Measurements from ENCODE around the gene FHOD3. TPM values are rescaled to one million over a fixed set of nuclear protein-coding genes. Genes with fewer than 3 reads are reported as not detected.

The FHOD3 gene
- total and polyA plus RNA-seq, 2 of the 4 experiments (the other 2 are of a cell fraction): 14.6 to 16.0 TPM

- ATAC-seq (ENCODE audit: low read depth): no peak
- H2AFZ ChIP-seq (replicated peaks; ENCODE audit: low read length, poor library complexity): no peak overlapping the region
- no peaks in the 10 kb centered on the region for H4K20me1 ChIP-seq (ENCODE audit: insufficient read depth, low read length)
- intact Hi-C loops (cut with micrococcal nuclease) (no loop called here), in situ Hi-C loops (cut with MboI; ENCODE audit: low sequenced_read_pairs) (no loop called here), dilution Hi-C loops (cut with HindIII; ENCODE audit: low sequenced_read_pairs, unreplicated experiment) (no loop called here)
- no peak overlapping the region for H4K91ac ChIP-seq (ENCODE audit: insufficient read depth, low read depth, low read length)
- peaks cover 0 to 7% of the 10 kb centered on the region in 2 experiments; a peak in 2 of 4 replicates for H3K79me1 ChIP-seq (ENCODE audit: low read depth in 1 of 2, low read length in 2 of 2)
- H2AK9ac ChIP-seq (replicated peaks; ENCODE audit: low read depth, low read length, poor library complexity): no peak overlapping the region
- H3K9me1 ChIP-seq (ENCODE audit: insufficient read depth, low read length): peaks cover 23% of the 10 kb centered on the region
- H3K14ac ChIP-seq (replicated peaks; ENCODE audit: low read depth, low read length): no peak overlapping the region
- H3K18ac ChIP-seq (ENCODE audit: low read depth, low read length): no peak overlapping the region
- H3K4ac ChIP-seq (ENCODE audit: low read depth, low read length): no peak overlapping the region
- no peak overlapping the region for H2BK20ac ChIP-seq (ENCODE audit: low read depth, low read length)
- 90% methylated on average over 10 of the region's 12 CpGs; no CpG with 5 or more reads in 1 of the 2 experiments for WGBS, 2 experiments (ENCODE audit: extremely low coverage in 2 of 2, insufficient read length in 1 of 2)
- TF ChIP-seq MAZ (IDR thresholded peaks at IDR 0.05; ENCODE audit: borderline replicate concordance, low read depth, low read length) (no peak), RCOR1 (IDR thresholded peaks at IDR 0.05; ENCODE audit: insufficient replicate concordance, low read length) (no peak), BHLHE40 (IDR thresholded peaks at IDR 0.05; ENCODE audit: low read depth, low read length) (no peak), RFX5 (IDR thresholded peaks at IDR 0.05; ENCODE audit: low read depth, low read length) (no peak)
- no peak overlapping the region for H2BK5ac ChIP-seq (ENCODE audit: low read depth, low read length, poor library complexity, severe bottlenecking)
- no peaks in the 10 kb centered on the region for H3K27me3 ChIP-seq (ENCODE audit: control insufficient read depth, insufficient read depth, low read length)
- no peak overlapping the region for H2BK120ac ChIP-seq (ENCODE audit: low read depth, low read length)
- no peak overlapping the region for H3K4me3 ChIP-seq (ENCODE audit: insufficient read depth, low read depth, low read length)
- no peak for DNase-seq
- no TSS peak for BruUV-seq (replicated peaks)
- H3K27ac ChIP-seq (ENCODE audit: insufficient read depth, low read length): no peak overlapping the region
- ChIA-PET POLR2A (ENCODE audit: unreplicated experiment) (no interaction called here), CTCF (no interaction called here)
- no peak overlapping the region for H3K4me2 ChIP-seq (ENCODE audit: low read depth, low read length)
- peaks cover 4% of the 10 kb centered on the region for H3K36me3 ChIP-seq (ENCODE audit: control insufficient read depth, insufficient read depth, low read length)
- H4K5ac ChIP-seq (ENCODE audit: low read depth, low read length): no peak overlapping the region
- no peak overlapping the region for H4K8ac ChIP-seq (ENCODE audit: low read depth in 2 of 2, low read length in 2 of 2)
- peaks cover 14% of the 10 kb centered on the region for H3K4me1 ChIP-seq (ENCODE audit: control insufficient read depth, insufficient read depth, low read length)
- no peak overlapping the region for H2BK15ac ChIP-seq (ENCODE audit: low read depth, low read length)
- no peak overlapping the region; the same call in 1 of the 2 replicates for H2AK5ac ChIP-seq (ENCODE audit: low read depth, low read length)
- H3K9ac ChIP-seq (ENCODE audit: low read depth, low read length): no peak overlapping the region
- H3K56ac ChIP-seq (ENCODE audit: extremely low read depth, insufficient read depth, low read length): no peak overlapping the region
- no peak overlapping the region for H3K23ac ChIP-seq (ENCODE audit: low read depth, low read length)
- H3K9me3 ChIP-seq (ENCODE audit: control insufficient read depth, insufficient read depth, low read length): no peaks in the 10 kb centered on the region
Measured at GRCh38 chr18:36761186-36761698, 463.7 kb downstream of the FHOD3 start.

Measured in IMR-90 (cell line).